GM19463 (cell line): Measurements from ENCODE around the gene ZNF415.
"Not testable (repeated sequence)": the region's sequence is repeated elsewhere in the genome, so short reads cannot be mapped to it uniquely, and the experiment has no call there.

Experiments used
- ATAC-seq: cut with Tn5 transposase; IDR thresholded peaks from one replicate; pipeline ENCODE4 v1.9.1; 2021; ENCODE audit warnings: mild to moderate bottlenecking, moderate library complexity; ENCODE audit not compliant: unreplicated experiment

Gene ZNF415

GRCh38 chr19:53103234-53104203 is 29.2 kb downstream of the ZNF415 start, which contains the start of gene ZNF160:
TSS of gene ZNF160 (minus strand) at chr19:53103422. CDS start at chr19:53086276, 17,146 bp downstream.
- ATAC-seq = peak; percentile 96

GRCh38 chr19:53102756-53103233 is 29.9 kb downstream of the ZNF415 start:
- no peak for ATAC-seq

- no peak for ATAC-seq
Observed at GRCh38 chr19:53102206-53102755, 30.4 kb downstream of the ZNF415 start.

GRCh38 chr19:53101518-53101917 is 31.2 kb downstream of the ZNF415 start:
- ATAC-seq = no peak

GRCh38 chr19:53098570-53098969 is 34.1 kb downstream of the ZNF415 start:
- not testable (repeated sequence) for ATAC-seq

- not testable (repeated sequence) for ATAC-seq
Observed at GRCh38 chr19:53096982-53097690, 35.6 kb downstream of the ZNF415 start.

GRCh38 chr19:53096579-53096978 is 36.1 kb downstream of the ZNF415 start:
- not testable (repeated sequence) for ATAC-seq

- no peak for ATAC-seq
Observed at GRCh38 chr19:53094754-53095575, 37.7 kb downstream of the ZNF415 start.

GRCh38 chr19:53092723-53093122 is 40.0 kb downstream of the ZNF415 start:
- no peak for ATAC-seq

- ATAC-seq = no peak
Observed at GRCh38 chr19:53091413-53092254, 41.1 kb downstream of the ZNF415 start.

GRCh38 chr19:53088091-53088490 is 44.6 kb downstream of the ZNF415 start:
- ATAC-seq = no peak

GRCh38 chr19:53086949-53087348 is 45.8 kb downstream of the ZNF415 start:
- ATAC-seq = no peak

GRCh38 chr19:53085496-53085895 is 47.2 kb downstream of the ZNF415 start:
- no peak for ATAC-seq

- no peak for ATAC-seq
Observed at GRCh38 chr19:53082929-53083328, 49.8 kb downstream of the ZNF415 start.

GRCh38 chr19:53079313-53079924 is 53.3 kb downstream of the ZNF415 start:
- no peak for ATAC-seq

GRCh38 chr19:53078668-53079067 is 54.0 kb downstream of the ZNF415 start:
- no peak for ATAC-seq

GRCh38 chr19:53076984-53077383 is 55.7 kb downstream of the ZNF415 start:
- ATAC-seq = no peak

- ATAC-seq = no peak
Observed at GRCh38 chr19:53068834-53069233, 63.9 kb downstream of the ZNF415 start.

- ATAC-seq = no peak
Observed at GRCh38 chr19:53068199-53068598, 64.5 kb downstream of the ZNF415 start.
